ENCODE data around the gene IFNAR1.
A peak's percentile ranks its signal among the peaks of the same experiment; 100 is the strongest.
"Not testable (repeated sequence)": the region's sequence is repeated elsewhere in the genome, so short reads cannot be mapped to it uniquely, and the experiment has no call there.

Gene IFNAR1

GRCh38 chr21:33345751-33346238, 21.0 kb downstream of the IFNAR1 start:
- no peak for DNase-seq (ENCODE audit: low read depth, low spot score)

GRCh38 chr21:33348706-33349105, 23.9 kb downstream of the IFNAR1 start:
- no peak for DNase-seq (ENCODE audit: low read depth, low spot score)

GRCh38 chr21:33350676-33351075, 25.9 kb downstream of the IFNAR1 start:
- no peak for DNase-seq (ENCODE audit: low read depth, low spot score)

- DNase-seq (ENCODE audit: low read depth, low spot score), result no peak
Measured at GRCh38 chr21:33355355-33355754, 30.6 kb downstream of the IFNAR1 start.

- no peak for DNase-seq (ENCODE audit: low read depth, low spot score)
Measured at GRCh38 chr21:33355996-33356395, 31.2 kb downstream of the IFNAR1 start.

GRCh38 chr21:33357177-33357576, 32.4 kb downstream of the IFNAR1 start:
- no peak for DNase-seq (ENCODE audit: low read depth, low spot score)

- no peak for DNase-seq (ENCODE audit: low read depth, low spot score)
Measured at GRCh38 chr21:33359446-33359845, 34.7 kb downstream of the IFNAR1 start.

- DNase-seq (ENCODE audit: low read depth, low spot score), result no peak
Measured at GRCh38 chr21:33360281-33360680, 35.5 kb downstream of the IFNAR1 start.

- DNase-seq (ENCODE audit: low read depth, low spot score), result peak; percentile 78
Measured at GRCh38 chr21:33360881-33361602, 36.3 kb downstream of the IFNAR1 start.

- peak; percentile 50 for DNase-seq (ENCODE audit: low read depth, low spot score)
Measured at GRCh38 chr21:33362044-33362555, 37.3 kb downstream of the IFNAR1 start.

- not testable (repeated sequence) for DNase-seq (ENCODE audit: low read depth, low spot score)
Measured at GRCh38 chr21:33363911-33364609, 39.3 kb downstream of the IFNAR1 start.

GRCh38 chr21:33364830-33365229, 40.1 kb downstream of the IFNAR1 start:
- DNase-seq (ENCODE audit: low read depth, low spot score), result no peak

- DNase-seq (ENCODE audit: low read depth, low spot score), result no peak
Measured at GRCh38 chr21:33367309-33367973, 42.7 kb downstream of the IFNAR1 start.

- no peak for DNase-seq (ENCODE audit: low read depth, low spot score)
Measured at GRCh38 chr21:33368124-33368523, 43.4 kb downstream of the IFNAR1 start.

- no peak for DNase-seq (ENCODE audit: low read depth, low spot score)
Measured at GRCh38 chr21:33368576-33368975, 43.8 kb downstream of the IFNAR1 start.

GRCh38 chr21:33369586-33369985, 44.8 kb downstream of the IFNAR1 start:
- DNase-seq (ENCODE audit: low read depth, low spot score), result no peak

GRCh38 chr21:33370305-33370704, 45.5 kb downstream of the IFNAR1 start:
- no peak for DNase-seq (ENCODE audit: low read depth, low spot score)

- DNase-seq (ENCODE audit: low read depth, low spot score), result no peak
Measured at GRCh38 chr21:33371366-33371765, 46.6 kb downstream of the IFNAR1 start.

- no peak for DNase-seq (ENCODE audit: low read depth, low spot score)
Measured at GRCh38 chr21:33372582-33372981, 47.8 kb downstream of the IFNAR1 start.

- no peak for DNase-seq (ENCODE audit: low read depth, low spot score)
Measured at GRCh38 chr21:33373451-33373850, 48.7 kb downstream of the IFNAR1 start.

GRCh38 chr21:33374080-33374449, 49.3 kb downstream of the IFNAR1 start:
- no peak for DNase-seq (ENCODE audit: low read depth, low spot score)

- peak; percentile 35 for DNase-seq (ENCODE audit: low read depth, low spot score)
Measured at GRCh38 chr21:33374450-33375096, 49.8 kb downstream of the IFNAR1 start.
